Motor neuron (in vitro differentiated cells): ENCODE results near the gene FAAP100. TPM values are rescaled to one million over a fixed set of nuclear protein-coding genes. Genes with fewer than 3 reads are reported as not detected.
A peak's percentile ranks its signal among the peaks of the same experiment; 100 is the strongest.
"Not testable (repeated sequence)": the region's sequence is repeated elsewhere in the genome, so short reads cannot be mapped to it uniquely, and the experiment has no call there.

Experiments
- ATAC-seq, 8 experiments: fragments of 200-7000 bp; cut with Tn5 transposase; replicated peaks in 6 of 8; 2 replicates each; pipeline ENCODE4 v1.8.0; 2021; ENCODE audit warnings: mild to moderate bottlenecking in 8 of 8, moderate library complexity in 8 of 8
- H3K27ac ChIP-seq, 2 donors: fragments of 250-450 bp; sonication (Bioruptor Pico); 2 replicates each; pipeline ENCODE4 v1.9.0; 2021; ENCODE audit warnings: antibody characterized with exemption in 2 of 2, mild to moderate bottlenecking in 2 of 2, moderate library complexity in 1 of 2
- H3K4me1 ChIP-seq, 2 donors: fragments of 250-450 bp; sonication (Bioruptor Pico); replicated peaks in 1 of 2; 2 replicates each; pipeline ENCODE4 v1.6.1; 2021; ENCODE audit warnings: antibody characterized with exemption in 2 of 2, mild to moderate bottlenecking in 2 of 2, moderate library complexity in 1 of 2
- H3K4me3 ChIP-seq, 5 donors: fragments of 250-450 bp; sonication (Bioruptor Pico); 2 replicates each; pipeline ENCODE4 v1.9.0; 2021; ENCODE audit warnings: antibody characterized with exemption in 5 of 5, mild to moderate bottlenecking in 5 of 5, moderate library complexity in 4 of 5
- WGBS, 10 experiments: fragments of 450-650 bp; shearing (Covaris generic); methylation state at CpG; one replicate each; pipeline ENCODE4 v1.0.0; 2022; 5-methylcytosine and 5-hydroxymethylcytosine counted together
- in situ Hi-C, 9 experiments: fragments of 400-800 bp; cut with MboI; loops; one replicate each; pipeline ENCODE4 v1.15.0; 2021; ENCODE audit warnings: low sequenced_read_pairs in 9 of 9, low pct_unique_long_range_greater_than_20kb in 2 of 9; ENCODE audit not compliant: unreplicated experiment in 9 of 9
- total RNA-seq, 8 experiments: library from RNA; unstranded; fragments of 300-600 nt; gene quantifications; 2 replicates each; pipeline versions ENCODE4 v1.2.3 to v1.2.4, GENCODE V29; 2022

The FAAP100 gene
- total RNA-seq, 8 experiments from 2014 or later = 13.9 to 34.9 (median 22.8) TPM

- 40 to 100% (median 72%) methylated on average over 1 to 4 of the region's 26 CpGs; no CpG with 5 or more reads in 4 of the 10 experiments for WGBS, 10 experiments
- H3K4me3 ChIP-seq = no peak overlapping the region
- ATAC-seq = peak in 5 of 8 experiments; percentile 1 to 6 (median 2)
- peaks cover 8 to 19% of the 10 kb centered on the region in 2 donors for H3K4me1 ChIP-seq
- in situ Hi-C loops = no loop called here
- no peak overlapping the region for H3K27ac ChIP-seq
Measured at GRCh38 chr17:81537856-81538555, 14.1 kb downstream of the FAAP100 start.

GRCh38 chr17:81537343-81537855, 14.8 kb downstream of the FAAP100 start:
- WGBS, 10 experiments = 20 to 60% methylated on average over 1 of the region's 17 CpGs; no CpG with 5 or more reads in 8 of the 10 experiments
- H3K4me1 ChIP-seq = peaks cover 8 to 19% of the 10 kb centered on the region in 2 donors
- H3K4me3 ChIP-seq = no peak overlapping the region
- in situ Hi-C loops = no loop called here
- no peak overlapping the region for H3K27ac ChIP-seq
- peak; percentile 30 to 71 (median 68) for ATAC-seq

- in situ Hi-C loops = no loop called here
- peak in 6 of 8 experiments; percentile 1 to 32 (median 10) for ATAC-seq
- Histone ChIP-seq H3K27ac (no peak overlapping the region), H3K4me3 (no peak overlapping the region), H3K4me1 (peaks cover 8 to 19% of the 10 kb centered on the region in 2 donors)
- 20 to 38% (median 30%) methylated on average over 3 to 5 of the region's 89 CpGs; no CpG with 5 or more reads in 7 of the 10 experiments for WGBS, 10 experiments
Measured at GRCh38 chr17:81536299-81537290, 15.6 kb downstream of the FAAP100 start.

DNA sequence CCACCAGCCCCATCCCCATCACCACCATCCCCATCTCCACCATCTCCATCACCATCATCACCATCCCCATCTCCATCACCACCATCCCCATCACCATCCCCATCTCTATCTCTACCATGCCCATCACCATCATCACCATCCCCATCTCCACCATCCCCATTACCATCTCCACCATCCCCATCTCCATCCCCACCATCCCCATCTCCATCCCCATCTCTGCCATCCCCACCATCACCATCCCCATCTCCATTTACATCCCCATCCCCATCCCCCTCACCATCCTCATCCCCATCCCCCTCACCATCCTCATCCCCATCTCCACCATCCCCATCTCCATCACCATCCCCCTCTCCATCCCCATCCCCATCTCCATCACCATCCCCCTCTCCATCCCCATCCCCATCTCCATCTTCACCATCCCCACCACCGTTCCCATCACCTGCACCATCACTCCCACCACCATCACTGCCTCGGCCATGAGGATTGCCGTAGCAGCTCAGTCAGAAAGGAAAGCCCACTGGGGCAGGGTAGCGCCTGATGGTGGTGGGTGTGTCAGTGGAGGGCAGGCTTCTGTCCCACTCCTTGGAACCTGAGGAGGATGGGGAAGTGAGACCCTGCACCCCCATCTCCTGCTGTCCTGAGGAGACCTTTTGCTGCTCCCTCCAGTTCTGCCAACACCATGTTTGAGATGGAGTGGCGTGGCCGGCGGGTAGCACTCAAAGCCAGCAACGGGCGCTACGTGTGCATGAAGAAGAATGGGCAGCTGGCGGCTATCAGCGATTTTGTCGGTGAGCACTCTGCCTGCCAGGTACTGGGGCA, 16.5 kb downstream of the FAAP100 start:
- no peak for ATAC-seq
- in situ Hi-C loops = no loop called here
- Histone ChIP-seq H3K27ac (no peak overlapping the region), H3K4me1 (peaks cover 8 to 19% of the 10 kb centered on the region in 2 donors), H3K4me3 (no peak overlapping the region)
- 40 to 71% (median 45%) methylated on average over 1 to 6 of the region's 13 CpGs; no CpG with 5 or more reads in 7 of the 10 experiments for WGBS, 10 experiments

DNA sequence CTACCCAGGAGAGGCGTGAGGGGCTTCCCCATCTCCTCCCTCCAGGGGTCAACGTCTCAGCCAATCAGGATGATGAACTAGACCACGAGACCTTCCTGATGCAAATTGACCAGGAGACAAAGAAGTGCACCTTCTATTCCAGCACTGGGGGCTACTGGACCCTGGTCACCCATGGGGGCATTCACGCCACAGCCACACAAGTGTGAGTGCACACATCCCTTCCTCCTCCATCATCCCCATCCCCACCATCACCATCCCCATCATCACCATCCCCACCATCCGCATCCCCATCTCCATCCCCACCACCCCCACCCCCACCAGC, 17.2 kb downstream of the FAAP100 start:
- WGBS, 10 experiments = no CpG with 5 or more reads among the region's 5 CpGs
- in situ Hi-C loops = no loop called here
- ATAC-seq = no peak
- H3K4me3 ChIP-seq = no peak overlapping the region
- no peak overlapping the region for H3K27ac ChIP-seq
- H3K4me1 ChIP-seq = peaks cover 8 to 19% of the 10 kb centered on the region in 2 donors

- in situ Hi-C loops = no loop called here
- Histone ChIP-seq H3K27ac (no peak overlapping the region), H3K4me1 (peaks cover 8 to 19% of the 10 kb centered on the region in 2 donors), H3K4me3 (no peak overlapping the region)
- WGBS, 10 experiments = 100% methylated on average over 1 of the region's 6 CpGs; no CpG with 5 or more reads in 9 of the 10 experiments
- peak; percentile 3 to 67 (median 8) for ATAC-seq
Measured at GRCh38 chr17:81534157-81535006, 17.8 kb downstream of the FAAP100 start.

GRCh38 chr17:81533339-81534141, 18.6 kb downstream of the FAAP100 start:
- 25 to 100% (median 58%) methylated on average over 1 to 7 of the region's 21 CpGs; no CpG with 5 or more reads in 4 of the 10 experiments for WGBS, 10 experiments
- in situ Hi-C loops = no loop called here
- Histone ChIP-seq H3K4me3 (no peak overlapping the region), H3K4me1 (peaks cover 8 to 19% of the 10 kb centered on the region in 2 donors), H3K27ac (no peak overlapping the region)
- ATAC-seq = no peak

- ATAC-seq = no peak
- WGBS, 10 experiments = 86 to 100% (median 100%) methylated on average over 1 to 2 of the region's 11 CpGs; no CpG with 5 or more reads in 2 of the 10 experiments
- Histone ChIP-seq H3K27ac (no peak overlapping the region), H3K4me1 (peaks cover 8 to 11% of the 10 kb centered on the region in 2 donors), H3K4me3 (no peak overlapping the region)
- in situ Hi-C loops = no loop called here
Measured at GRCh38 chr17:81532490-81533287, 19.5 kb downstream of the FAAP100 start.

DNA sequence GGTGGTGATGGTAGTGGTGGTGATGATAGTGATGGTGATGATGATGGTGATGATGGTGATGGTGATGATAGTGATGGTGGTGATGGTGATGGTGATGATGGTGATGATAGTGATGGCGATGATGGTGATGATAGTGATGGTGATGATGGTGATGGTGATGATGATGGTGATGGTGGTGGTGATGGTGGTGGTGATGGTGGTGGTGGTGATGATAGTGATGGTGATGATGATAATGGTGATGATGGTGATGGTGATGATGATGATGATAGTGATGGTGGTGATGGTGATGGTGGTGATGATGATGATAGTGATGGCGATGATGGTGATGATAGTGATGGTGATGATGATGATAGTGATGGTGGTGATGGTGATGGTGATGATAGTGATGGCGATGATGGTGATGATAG, 20.2 kb downstream of the FAAP100 start:
- in situ Hi-C loops, ATAC-seq, H3K4me1 ChIP-seq, H3K4me3 ChIP-seq, H3K27ac ChIP-seq: not testable (repeated sequence)
- 80 to 100% (median 93%) methylated on average over 1 to 3 of the region's 3 CpGs; no CpG with 5 or more reads in 1 of the 10 experiments for WGBS, 10 experiments

DNA sequence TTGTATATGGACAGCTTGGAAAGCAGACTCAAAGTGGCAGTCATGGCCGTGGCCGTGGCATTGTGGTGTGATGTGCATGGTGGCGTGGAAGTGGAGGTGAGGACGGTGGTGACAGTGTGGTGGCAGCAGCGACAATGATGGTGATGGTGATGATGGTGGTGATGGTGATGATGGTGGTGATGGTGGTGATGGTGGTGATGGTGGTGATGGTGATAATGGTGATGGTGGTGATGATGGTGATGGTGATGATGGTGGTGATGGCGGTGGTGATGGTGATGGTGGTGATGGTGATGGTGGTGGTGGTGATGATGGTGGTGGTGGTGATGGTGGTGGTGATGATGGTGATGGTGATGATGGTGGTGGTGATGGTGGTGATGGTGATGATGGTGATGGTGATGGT, 21.1 kb downstream of the FAAP100 start:
- H3K27ac ChIP-seq, in situ Hi-C loops, H3K4me3 ChIP-seq, H3K4me1 ChIP-seq, ATAC-seq: not testable (repeated sequence)
- 50 to 100% (median 86%) methylated on average over 2 to 6 of the region's 6 CpGs; no CpG with 5 or more reads in 5 of the 10 experiments for WGBS, 10 experiments
